Body of pancreas (tissue), 4 donors: ENCODE results near the gene KRTAP5-10. TPM values are rescaled to one million over a fixed set of nuclear protein-coding genes. Genes with fewer than 3 reads are reported as not detected.

Experiments used
- ATAC-seq: fragments of 150-250 bp; one replicate; pipeline ENCODE4 v1.9.1; 2016
- DNase-seq, 4 donors: peaks; one replicate each; pipeline ENCODE4 v3.0.0-alpha.2; 2019
- H3K27ac ChIP-seq, 4 donors: fragments of 200-600 bp; sonication (generic); 1 replicate in 3 of 4; 2 replicates in 1 of 4; pipeline versions ENCODE4 v1.5.1 to v1.6.1; 2016 to 2019; ENCODE audit warnings: mild to moderate bottlenecking in 1 of 4, mixed read lengths in 1 of 4, moderate library complexity in 1 of 4
- H3K27me3 ChIP-seq, 2 donors: fragments of 200-600 bp; sonication (generic); one replicate each; pipeline ENCODE4 v1.6.0; 2016; ENCODE audit warnings: mild to moderate bottlenecking in 1 of 2
- H3K36me3 ChIP-seq, 2 donors: fragments of 200-600 bp; sonication (generic); replicated peaks in 1 of 2; 2 replicates each; pipeline ENCODE4 v1.5.1; 2016; ENCODE audit warnings: low read depth in 2 of 2; ENCODE audit not compliant: insufficient read depth in 1 of 2
- H3K4me1 ChIP-seq: fragments of 200-600 bp; sonication (generic); one replicate; pipeline ENCODE4 v1.6.0; 2016
- H3K4me3 ChIP-seq, 2 donors: fragments of 200-600 bp; sonication (generic); 1 replicate in 1 of 2; 2 replicates in 1 of 2; pipeline ENCODE4 v1.5.1; 2016 to 2019
- H3K9me3 ChIP-seq, 3 donors: fragments of 200-600 bp; sonication (generic); 1 replicate in 2 of 3; 2 replicates in 1 of 3; pipeline ENCODE4 v1.5.1; 2016
- POLR2A ChIP-seq, 3 donors: fragments of 450-650 bp; IDR thresholded peaks; one replicate each; pipeline ENCODE4 v1.6.1; 2016; ENCODE audit warnings: antibody characterized with exemption in 3 of 3, mild to moderate bottlenecking in 2 of 3
- WGBS, 2 donors: methylation state at CpG; one replicate each; pipeline ENCODE4 v1.1.5; 2017; 5-methylcytosine and 5-hydroxymethylcytosine counted together
- intact Hi-C: fragments of 100-400 bp; cut with DNase I; formaldehyde crosslinking; loops from one replicate; pipeline ENCODE4 v1.15.1; 2023
- total RNA-seq, 2 donors: library from RNA; depleted of rRNA; stranded (reverse); fragments of >200 nt; gene quantifications; one replicate each; pipeline ENCODE4 v1.1.0, GENCODE V29; 2016
- TF ChIP-seq, protein P1 (sequence below), 7 experiments: fragments of 450-650 bp in 4 of 7; fragments of 200-600 bp in 3 of 7; sonication (generic) in 3 of 7; IDR thresholded peaks; one replicate each; pipeline ENCODE4 v1.5.1; 2016 to 2019; ENCODE audit warnings: antibody characterized with exemption in 7 of 7

Gene KRTAP5-10
- total RNA-seq, 2 donors from 2014 or later = not detected

DNA sequence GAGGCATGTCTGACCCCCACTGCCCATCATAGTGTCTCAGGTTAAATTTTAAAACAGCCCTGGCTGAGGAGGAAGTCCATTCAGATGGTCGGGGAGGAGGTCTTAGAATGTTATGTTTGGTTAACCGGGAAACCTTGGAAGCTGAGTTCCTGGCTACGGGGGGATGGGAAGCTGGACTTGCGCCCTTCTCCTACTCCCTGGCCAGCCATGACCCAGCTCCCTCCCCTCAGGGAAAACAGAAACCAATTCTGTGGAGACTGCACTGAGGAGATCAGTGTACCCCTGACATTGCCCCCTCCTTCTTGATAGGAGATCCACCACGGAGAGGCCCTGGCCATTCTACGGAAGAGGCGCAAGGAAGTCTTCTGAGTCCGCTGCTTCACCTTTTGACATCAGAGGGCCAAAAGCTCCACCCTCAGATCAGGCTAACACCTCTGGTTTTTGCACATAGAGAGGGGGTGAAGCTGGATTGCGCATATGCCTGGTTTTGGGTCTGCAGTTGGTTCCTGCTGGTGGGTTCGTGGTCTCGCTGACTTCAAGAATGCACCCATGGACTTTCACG lies 19.9 kb upstream of the KRTAP5-10 start:
- H3K4me1 ChIP-seq = no peaks in the 10 kb centered on the region
- no peaks in the 10 kb centered on the region for H3K36me3 ChIP-seq
- no peak for DNase-seq
- H3K4me3 ChIP-seq = no peak overlapping the region
- H3K27me3 ChIP-seq = no peaks in the 10 kb centered on the region
- H3K9me3 ChIP-seq = no peaks in the 10 kb centered on the region
- 83 to 86% methylated on average over 11 to 12 of the region's 12 CpGs for WGBS, 2 donors
- no peak for TF ChIP-seq POLR2A (IDR thresholded peaks at IDR 0.05)
- TF ChIP-seq, protein P1, sequence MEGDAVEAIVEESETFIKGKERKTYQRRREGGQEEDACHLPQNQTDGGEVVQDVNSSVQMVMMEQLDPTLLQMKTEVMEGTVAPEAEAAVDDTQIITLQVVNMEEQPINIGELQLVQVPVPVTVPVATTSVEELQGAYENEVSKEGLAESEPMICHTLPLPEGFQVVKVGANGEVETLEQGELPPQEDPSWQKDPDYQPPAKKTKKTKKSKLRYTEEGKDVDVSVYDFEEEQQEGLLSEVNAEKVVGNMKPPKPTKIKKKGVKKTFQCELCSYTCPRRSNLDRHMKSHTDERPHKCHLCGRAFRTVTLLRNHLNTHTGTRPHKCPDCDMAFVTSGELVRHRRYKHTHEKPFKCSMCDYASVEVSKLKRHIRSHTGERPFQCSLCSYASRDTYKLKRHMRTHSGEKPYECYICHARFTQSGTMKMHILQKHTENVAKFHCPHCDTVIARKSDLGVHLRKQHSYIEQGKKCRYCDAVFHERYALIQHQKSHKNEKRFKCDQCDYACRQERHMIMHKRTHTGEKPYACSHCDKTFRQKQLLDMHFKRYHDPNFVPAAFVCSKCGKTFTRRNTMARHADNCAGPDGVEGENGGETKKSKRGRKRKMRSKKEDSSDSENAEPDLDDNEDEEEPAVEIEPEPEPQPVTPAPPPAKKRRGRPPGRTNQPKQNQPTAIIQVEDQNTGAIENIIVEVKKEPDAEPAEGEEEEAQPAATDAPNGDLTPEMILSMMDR (IDR thresholded peaks at IDR 0.05) = no peak
- no peak for ATAC-seq
- intact Hi-C loops = no loop called here
- H3K27ac ChIP-seq = no peak overlapping the region

DNA sequence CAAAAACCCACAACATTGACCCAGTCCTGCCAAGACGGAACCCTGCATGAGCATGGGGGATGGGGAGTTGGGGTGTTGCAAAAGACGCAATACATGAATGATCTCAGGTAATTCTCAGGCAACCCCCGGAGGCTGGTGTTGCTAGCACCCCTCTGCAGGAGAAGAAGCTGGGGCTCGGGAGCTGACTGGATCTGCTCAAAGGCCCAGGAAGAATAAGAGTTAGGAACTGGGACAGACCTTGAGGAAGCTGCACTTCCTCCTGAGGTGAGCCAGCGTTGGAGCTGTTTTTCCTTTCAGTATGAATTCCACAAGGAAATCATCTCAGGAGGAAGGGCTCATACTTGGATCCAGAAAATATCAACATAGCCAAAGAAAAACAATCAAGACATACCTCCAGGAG lies 17.2 kb upstream of the KRTAP5-10 start, which contains the start of gene KRTAP5-9:
Gene KRTAP5-9, plus strand, starts transcription at position 301 of the 400 bp plus-strand sequence. CDS start 238 bp downstream, outside the sequence.
- no peak for DNase-seq
- WGBS, 2 donors = 77 to 88% methylated on average over 5 of the region's 5 CpGs
- TF ChIP-seq, protein P1 (IDR thresholded peaks at IDR 0.05) = no peak
- TF ChIP-seq POLR2A (IDR thresholded peaks at IDR 0.05) = no peak
- Histone ChIP-seq H3K4me1 (no peaks in the 10 kb centered on the region), H3K4me3 (no peak within 1 kb of the TSS), H3K27me3 (no peaks in the 10 kb centered on the region), H3K36me3 (no peaks in the 10 kb centered on the region), H3K9me3 (no peaks in the 10 kb centered on the region), H3K27ac (no peak within 1 kb of the TSS)
- no peak for ATAC-seq
- intact Hi-C loops = no loop called here

DNA sequence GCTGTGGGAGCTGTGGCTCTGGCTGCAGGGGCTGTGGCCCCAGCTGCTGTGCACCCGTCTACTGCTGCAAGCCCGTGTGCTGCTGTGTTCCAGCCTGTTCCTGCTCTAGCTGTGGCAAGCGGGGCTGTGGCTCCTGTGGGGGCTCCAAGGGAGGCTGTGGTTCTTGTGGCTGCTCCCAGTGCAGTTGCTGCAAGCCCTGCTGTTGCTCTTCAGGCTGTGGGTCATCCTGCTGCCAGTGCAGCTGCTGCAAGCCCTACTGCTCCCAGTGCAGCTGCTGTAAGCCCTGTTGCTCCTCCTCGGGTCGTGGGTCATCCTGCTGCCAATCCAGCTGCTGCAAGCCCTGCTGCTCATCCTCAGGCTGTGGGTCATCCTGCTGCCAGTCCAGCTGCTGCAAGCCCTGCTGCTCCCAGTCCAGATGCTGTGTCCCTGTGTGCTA lies 16.6 kb upstream of the KRTAP5-10 start:
- Histone ChIP-seq H3K27ac (no peak overlapping the region), H3K36me3 (no peaks in the 10 kb centered on the region), H3K4me1 (no peaks in the 10 kb centered on the region), H3K4me3 (no peak overlapping the region), H3K27me3 (no peaks in the 10 kb centered on the region), H3K9me3 (no peaks in the 10 kb centered on the region)
- no peak for TF ChIP-seq POLR2A (IDR thresholded peaks at IDR 0.05)
- TF ChIP-seq, protein P1 (IDR thresholded peaks at IDR 0.05) = no peak
- intact Hi-C loops = no loop called here
- ATAC-seq (no peak), DNase-seq (no peak)
- WGBS, 2 donors = 77% methylated on average over 5 of the region's 5 CpGs; no CpG with 5 or more reads in 1 of the 2 donors

DNA sequence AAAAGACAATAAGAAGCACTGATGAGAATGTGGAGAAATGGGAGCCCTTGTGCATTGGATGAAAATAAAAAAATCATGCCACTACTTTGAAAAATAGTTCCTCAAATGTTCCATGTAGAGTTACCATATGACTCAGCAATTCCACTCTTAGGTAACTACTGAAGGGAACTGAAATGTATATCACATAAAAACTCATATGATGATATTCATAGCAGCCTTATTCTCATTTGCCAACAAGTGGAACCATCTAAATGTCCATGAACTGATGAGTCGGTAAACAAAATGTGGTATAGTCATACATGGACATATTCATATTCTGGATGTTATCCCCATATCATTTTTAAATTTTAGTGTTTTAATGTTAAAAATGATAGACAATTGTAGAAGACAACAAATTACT lies 13.7 kb upstream of the KRTAP5-10 start:
- no peaks in the 10 kb centered on the region for H3K36me3 ChIP-seq
- intact Hi-C loops = no loop called here
- H3K4me3 ChIP-seq = no peak overlapping the region
- no peak overlapping the region for H3K27ac ChIP-seq
- no peak for TF ChIP-seq POLR2A (IDR thresholded peaks at IDR 0.05)
- TF ChIP-seq, protein P1 (IDR thresholded peaks at IDR 0.05) = no peak
- 87 to 92% methylated on average over 1 of the region's 1 CpG for WGBS, 2 donors
- H3K27me3 ChIP-seq = no peaks in the 10 kb centered on the region
- no peaks in the 10 kb centered on the region for H3K9me3 ChIP-seq
- DNase-seq (no peak), ATAC-seq (no peak)
- no peaks in the 10 kb centered on the region for H3K4me1 ChIP-seq

DNA sequence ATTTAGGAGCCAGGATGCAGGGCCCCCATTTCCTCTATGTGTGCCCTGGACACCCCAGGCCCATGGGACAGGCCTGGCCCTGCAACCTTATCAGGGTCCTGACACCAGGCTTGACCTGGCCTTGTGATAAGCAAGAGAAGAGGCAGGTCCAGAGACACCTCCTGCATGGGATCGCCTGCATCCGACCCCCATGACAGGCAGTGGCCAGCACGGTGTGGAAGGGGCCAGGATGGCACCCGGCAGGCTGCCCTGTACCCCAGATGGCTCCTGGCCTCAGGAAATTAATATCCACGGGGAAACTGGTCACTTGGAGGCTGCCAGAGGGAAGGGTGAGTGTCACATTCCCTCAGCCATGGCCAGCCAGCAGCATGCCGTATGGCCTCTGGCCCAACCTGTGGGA lies 10.4 kb upstream of the KRTAP5-10 start:
- Histone ChIP-seq H3K36me3 (no peaks in the 10 kb centered on the region), H3K9me3 (no peaks in the 10 kb centered on the region), H3K27me3 (no peaks in the 10 kb centered on the region), H3K27ac (no peak overlapping the region), H3K4me1 (no peaks in the 10 kb centered on the region), H3K4me3 (no peak overlapping the region)
- DNase-seq (no peak), ATAC-seq (no peak)
- 88 to 100% methylated on average over 1 to 6 of the region's 6 CpGs for WGBS, 2 donors
- no peak for TF ChIP-seq POLR2A (IDR thresholded peaks at IDR 0.05)
- TF ChIP-seq, protein P1 (IDR thresholded peaks at IDR 0.05) = no peak
- intact Hi-C loops = no loop called here
